ENCODE results near the gene TLR7. TPM values are rescaled to one million over a fixed set of nuclear protein-coding genes. Genes with fewer than 3 reads are reported as not detected.

TLR7 gene
- total and polyA plus RNA-seq, 10 of the 15 experiments (the other 5 are each of a cell fraction or from before 2014, with no cell fraction given), result 12.0 to 44.4 (median 22.6) TPM

DNA sequence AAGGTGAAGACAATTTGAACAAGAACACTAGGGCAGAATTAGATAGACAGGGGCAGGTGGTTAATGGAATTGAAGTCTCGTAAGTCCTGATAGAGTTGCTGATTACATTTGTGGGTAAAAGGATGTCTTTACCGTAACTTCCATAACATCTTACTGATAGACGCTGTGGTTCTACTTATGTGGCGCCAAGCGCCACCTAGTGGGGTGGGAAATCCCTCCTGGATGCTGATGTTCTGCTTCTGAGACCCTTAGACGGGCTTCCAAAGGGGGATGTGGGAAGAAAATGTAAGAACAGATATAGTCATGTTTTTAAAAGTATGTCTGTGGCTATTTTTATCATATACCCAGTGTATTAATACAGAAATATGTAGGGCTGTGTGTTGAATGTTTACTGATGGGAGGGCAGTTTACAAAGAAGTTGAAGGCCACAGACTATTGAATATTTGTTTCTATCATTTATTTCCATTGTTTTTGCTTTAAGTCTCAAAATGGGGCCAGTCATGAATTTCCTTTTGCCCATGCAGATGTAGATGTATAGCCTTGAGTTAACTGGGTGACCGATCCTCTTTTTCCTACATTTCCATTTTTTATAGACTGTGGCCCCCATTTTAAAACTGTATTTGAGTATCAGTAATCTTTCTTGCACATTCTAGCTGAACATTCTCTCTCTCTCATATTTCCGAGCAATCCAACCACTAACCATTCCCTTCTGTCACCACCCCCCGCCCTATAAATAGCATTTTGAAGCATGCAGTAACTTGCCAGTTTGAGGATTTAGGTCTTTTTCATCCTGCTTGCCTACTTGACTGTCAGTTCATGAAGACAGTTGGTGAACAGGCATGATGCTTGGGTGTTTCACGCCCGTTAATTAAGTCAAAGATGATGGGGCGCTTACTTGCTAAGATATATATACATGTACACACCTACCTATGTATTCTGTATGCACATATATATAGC, 27.5 kb downstream of the TLR7 start (continued):
- TF ChIP-seq, protein P1, sequence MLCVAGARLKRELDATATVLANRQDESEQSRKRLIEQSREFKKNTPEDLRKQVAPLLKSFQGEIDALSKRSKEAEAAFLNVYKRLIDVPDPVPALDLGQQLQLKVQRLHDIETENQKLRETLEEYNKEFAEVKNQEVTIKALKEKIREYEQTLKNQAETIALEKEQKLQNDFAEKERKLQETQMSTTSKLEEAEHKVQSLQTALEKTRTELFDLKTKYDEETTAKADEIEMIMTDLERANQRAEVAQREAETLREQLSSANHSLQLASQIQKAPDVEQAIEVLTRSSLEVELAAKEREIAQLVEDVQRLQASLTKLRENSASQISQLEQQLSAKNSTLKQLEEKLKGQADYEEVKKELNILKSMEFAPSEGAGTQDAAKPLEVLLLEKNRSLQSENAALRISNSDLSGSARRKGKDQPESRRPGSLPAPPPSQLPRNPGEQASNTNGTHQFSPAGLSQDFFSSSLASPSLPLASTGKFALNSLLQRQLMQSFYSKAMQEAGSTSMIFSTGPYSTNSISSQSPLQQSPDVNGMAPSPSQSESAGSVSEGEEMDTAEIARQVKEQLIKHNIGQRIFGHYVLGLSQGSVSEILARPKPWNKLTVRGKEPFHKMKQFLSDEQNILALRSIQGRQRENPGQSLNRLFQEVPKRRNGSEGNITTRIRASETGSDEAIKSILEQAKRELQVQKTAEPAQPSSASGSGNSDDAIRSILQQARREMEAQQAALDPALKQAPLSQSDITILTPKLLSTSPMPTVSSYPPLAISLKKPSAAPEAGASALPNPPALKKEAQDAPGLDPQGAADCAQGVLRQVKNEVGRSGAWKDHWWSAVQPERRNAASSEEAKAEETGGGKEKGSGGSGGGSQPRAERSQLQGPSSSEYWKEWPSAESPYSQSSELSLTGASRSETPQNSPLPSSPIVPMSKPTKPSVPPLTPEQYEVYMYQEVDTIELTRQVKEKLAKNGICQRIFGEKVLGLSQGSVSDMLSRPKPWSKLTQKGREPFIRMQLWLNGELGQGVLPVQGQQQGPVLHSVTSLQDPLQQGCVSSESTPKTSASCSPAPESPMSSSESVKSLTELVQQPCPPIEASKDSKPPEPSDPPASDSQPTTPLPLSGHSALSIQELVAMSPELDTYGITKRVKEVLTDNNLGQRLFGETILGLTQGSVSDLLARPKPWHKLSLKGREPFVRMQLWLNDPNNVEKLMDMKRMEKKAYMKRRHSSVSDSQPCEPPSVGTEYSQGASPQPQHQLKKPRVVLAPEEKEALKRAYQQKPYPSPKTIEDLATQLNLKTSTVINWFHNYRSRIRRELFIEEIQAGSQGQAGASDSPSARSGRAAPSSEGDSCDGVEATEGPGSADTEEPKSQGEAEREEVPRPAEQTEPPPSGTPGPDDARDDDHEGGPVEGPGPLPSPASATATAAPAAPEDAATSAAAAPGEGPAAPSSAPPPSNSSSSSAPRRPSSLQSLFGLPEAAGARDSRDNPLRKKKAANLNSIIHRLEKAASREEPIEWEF (IDR thresholded peaks at IDR 0.05; ENCODE audit: insufficient replicate concordance, low read depth, low read length), result no peak
- TF ChIP-seq NBN (IDR thresholded peaks at IDR 0.05), result 0 out of 2 replicates have a peak, but pooled peaks have one; percentile 30
- no peak for TF ChIP-seq FOXM1 (IDR thresholded peaks at IDR 0.05; ENCODE audit: low read depth, low read length)
- TF ChIP-seq ASH2L (IDR thresholded peaks at IDR 0.05; ENCODE audit: borderline replicate concordance, low read depth), result no peak
- TF ChIP-seq, protein P2, sequence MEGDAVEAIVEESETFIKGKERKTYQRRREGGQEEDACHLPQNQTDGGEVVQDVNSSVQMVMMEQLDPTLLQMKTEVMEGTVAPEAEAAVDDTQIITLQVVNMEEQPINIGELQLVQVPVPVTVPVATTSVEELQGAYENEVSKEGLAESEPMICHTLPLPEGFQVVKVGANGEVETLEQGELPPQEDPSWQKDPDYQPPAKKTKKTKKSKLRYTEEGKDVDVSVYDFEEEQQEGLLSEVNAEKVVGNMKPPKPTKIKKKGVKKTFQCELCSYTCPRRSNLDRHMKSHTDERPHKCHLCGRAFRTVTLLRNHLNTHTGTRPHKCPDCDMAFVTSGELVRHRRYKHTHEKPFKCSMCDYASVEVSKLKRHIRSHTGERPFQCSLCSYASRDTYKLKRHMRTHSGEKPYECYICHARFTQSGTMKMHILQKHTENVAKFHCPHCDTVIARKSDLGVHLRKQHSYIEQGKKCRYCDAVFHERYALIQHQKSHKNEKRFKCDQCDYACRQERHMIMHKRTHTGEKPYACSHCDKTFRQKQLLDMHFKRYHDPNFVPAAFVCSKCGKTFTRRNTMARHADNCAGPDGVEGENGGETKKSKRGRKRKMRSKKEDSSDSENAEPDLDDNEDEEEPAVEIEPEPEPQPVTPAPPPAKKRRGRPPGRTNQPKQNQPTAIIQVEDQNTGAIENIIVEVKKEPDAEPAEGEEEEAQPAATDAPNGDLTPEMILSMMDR (IDR thresholded peaks at IDR 0.05 in 2 of 3, conservative IDR thresholded peaks at IDR 0.05 in 1 of 3; ENCODE audit: control insufficient read depth in 2 of 3, extremely low read depth in 1 of 3, insufficient read depth in 1 of 3, low read depth in 3 of 3, low read length in 3 of 3), result peak; percentile 84 to 88 (median 84)
- TF ChIP-seq MTA2 (IDR thresholded peaks at IDR 0.05; ENCODE audit: low read depth), result no peak

Measured in GM12878 (cell line).